Central memory CD8-positive, alpha-beta T cell (primary cell): ENCODE results near the gene QARS1.

ENCODE experiments used
- ATAC-seq: fragments of 150-1000 bp; cut with Tn5 transposase; replicated peaks from 2 replicates; pipeline ENCODE4 v1.10.0; 2022; ENCODE audit warnings: mild to moderate bottlenecking, moderate FRiP score, moderate number of reproducible peaks; ENCODE audit not compliant: poor library complexity, severe bottlenecking; ENCODE audit errors: extremely low read depth
- DNase-seq, 2 donors: peaks; one replicate each; pipeline ENCODE4 v3.0.0; 2021; ENCODE audit warnings: low spot score in 2 of 2
- H3K27ac Mint-ChIP-seq: one replicate; pipeline ENCODE4 v1.8.0; 2022; ENCODE audit warnings: low read depth, mild to moderate bottlenecking, moderate library complexity, mixed read lengths
- H3K27me3 Mint-ChIP-seq: one replicate; pipeline ENCODE4 v1.8.0; 2022; ENCODE audit warnings: mixed read lengths
- H3K36me3 Mint-ChIP-seq: one replicate; pipeline ENCODE4 v1.8.0; 2022; ENCODE audit warnings: mild to moderate bottlenecking, moderate library complexity, mixed read lengths; ENCODE audit not compliant: insufficient read depth
- H3K4me1 Mint-ChIP-seq: one replicate; pipeline ENCODE4 v1.8.0; 2022; ENCODE audit warnings: mixed read lengths
- H3K4me3 Mint-ChIP-seq: one replicate; pipeline ENCODE4 v1.8.0; 2022; ENCODE audit warnings: mild to moderate bottlenecking, moderate library complexity, mixed read lengths
- H3K9me3 Mint-ChIP-seq: one replicate; pipeline ENCODE4 v1.8.0; 2022; ENCODE audit warnings: mixed read lengths

Gene QARS1

DNA sequence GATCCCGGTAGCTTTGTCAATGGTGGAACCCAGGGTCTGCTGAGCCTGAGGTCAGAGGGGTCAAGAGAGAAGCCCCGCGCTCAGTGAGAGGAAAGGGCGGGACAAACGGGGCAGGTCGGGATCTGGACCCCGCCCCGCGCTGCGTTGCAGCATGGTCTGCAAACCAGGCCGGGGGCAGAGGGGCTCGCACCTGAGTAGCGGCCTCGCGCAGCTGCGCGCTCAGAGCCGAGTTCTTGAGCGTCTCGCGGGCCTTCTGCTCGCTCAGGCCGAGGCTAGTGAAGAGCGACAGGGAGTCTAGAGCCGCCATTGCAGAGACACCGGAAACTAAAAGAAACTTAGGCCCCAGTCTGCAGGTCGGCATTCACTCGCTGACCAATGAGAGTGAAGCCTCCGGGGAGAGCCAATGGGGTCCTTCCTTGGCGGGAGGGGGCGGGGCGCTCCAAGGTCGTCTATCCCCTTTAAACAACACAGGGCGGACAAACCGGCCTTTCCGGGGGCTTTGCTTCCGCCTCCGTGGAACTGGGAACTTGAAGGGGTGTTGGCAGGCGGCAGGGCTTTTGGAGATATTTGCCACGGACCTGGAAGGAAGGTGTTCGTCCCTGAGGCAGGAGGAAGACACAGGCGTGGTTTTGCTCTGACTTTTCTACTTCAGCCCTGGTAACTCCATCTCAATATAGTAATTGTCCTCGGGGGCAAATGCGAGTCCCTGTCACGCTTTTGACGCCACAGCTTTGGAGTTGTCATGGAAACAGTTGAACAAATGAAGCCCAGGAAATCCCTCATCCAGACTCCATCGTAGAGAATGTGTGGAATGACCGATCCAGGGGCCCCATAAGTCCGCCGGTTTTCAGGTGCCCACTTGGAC lies at the start of gene QARS1:
QARS1 (minus strand) TSS at position 331 of the 865 bp plus-strand sequence; CDS start at position 307, 24 bp downstream.
- peak; percentile 99 for ATAC-seq
- H3K27me3 Mint-ChIP-seq: no peaks in the 10 kb centered on the region
- no peaks in the 10 kb centered on the region for H3K9me3 Mint-ChIP-seq
- H3K4me1 Mint-ChIP-seq: peaks cover 36% of the 10 kb centered on the region
- peak within 1 kb of the TSS; percentile 98 for H3K4me3 Mint-ChIP-seq
- DNase-seq: peak; percentile 74 to 79
- peak within 1 kb of the TSS; percentile 98 for H3K27ac Mint-ChIP-seq
- peaks cover 24% of the 10 kb centered on the region for H3K36me3 Mint-ChIP-seq

DNA sequence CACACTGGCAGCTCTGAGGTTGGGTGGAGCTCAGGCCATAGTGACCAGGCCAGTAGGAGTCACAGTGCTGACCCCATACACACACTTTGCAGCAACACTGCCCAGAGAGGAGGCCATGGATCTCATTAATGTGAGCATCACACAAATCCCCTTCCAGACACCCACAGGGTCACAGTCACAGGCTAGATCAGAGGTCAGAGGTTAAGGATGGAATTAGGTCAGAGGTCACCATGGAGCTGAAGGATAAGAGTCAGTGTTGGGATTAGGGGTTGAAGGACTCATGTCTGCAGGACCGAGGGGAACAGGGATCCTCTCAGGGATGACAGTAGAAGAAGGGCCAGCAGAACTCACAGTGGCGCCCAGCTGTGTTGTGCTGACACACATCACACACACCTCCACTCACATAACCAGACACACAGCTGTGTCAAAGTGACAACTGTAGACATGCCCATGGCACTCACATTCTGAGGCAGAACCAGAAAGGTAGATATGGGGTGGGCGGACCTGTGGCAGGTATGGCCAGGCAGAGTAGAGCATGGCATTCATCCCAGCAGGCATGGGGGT lies 48.9 kb upstream of the QARS1 start:
- Mint-ChIP-seq H3K4me1 (no peaks in the 10 kb centered on the region), H3K9me3 (no peaks in the 10 kb centered on the region), H3K27ac (no peak overlapping the region), H3K4me3 (no peak overlapping the region), H3K36me3 (no peaks in the 10 kb centered on the region), H3K27me3 (no peaks in the 10 kb centered on the region)
- ATAC-seq (no peak), DNase-seq (no peak)

DNA sequence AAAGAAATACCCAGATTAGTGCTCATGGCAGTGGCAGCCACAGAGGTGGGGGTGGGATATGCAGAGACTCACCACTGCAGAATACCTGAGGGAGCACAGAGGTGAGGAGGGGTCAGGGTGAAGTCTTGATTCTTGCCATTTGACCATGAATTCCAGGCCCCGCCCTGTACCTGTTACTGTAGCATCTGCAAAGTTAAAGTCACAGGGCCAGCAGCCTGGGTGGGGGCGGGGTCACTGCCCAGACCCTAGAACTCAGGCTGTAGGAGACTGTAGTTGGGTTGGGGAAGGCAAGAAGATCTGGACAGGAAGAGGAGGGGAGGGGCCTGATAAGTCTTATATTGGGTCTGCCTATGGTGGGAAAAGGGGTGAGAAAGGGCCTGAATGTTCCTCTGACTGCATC lies 47.1 kb upstream of the QARS1 start:
- Mint-ChIP-seq H3K4me3 (no peak overlapping the region), H3K27me3 (no peaks in the 10 kb centered on the region), H3K36me3 (peaks cover 1% of the 10 kb centered on the region), H3K4me1 (no peaks in the 10 kb centered on the region), H3K27ac (peak overlapping the region; percentile 49), H3K9me3 (no peaks in the 10 kb centered on the region)
- DNase-seq (no peak), ATAC-seq (no peak)

DNA sequence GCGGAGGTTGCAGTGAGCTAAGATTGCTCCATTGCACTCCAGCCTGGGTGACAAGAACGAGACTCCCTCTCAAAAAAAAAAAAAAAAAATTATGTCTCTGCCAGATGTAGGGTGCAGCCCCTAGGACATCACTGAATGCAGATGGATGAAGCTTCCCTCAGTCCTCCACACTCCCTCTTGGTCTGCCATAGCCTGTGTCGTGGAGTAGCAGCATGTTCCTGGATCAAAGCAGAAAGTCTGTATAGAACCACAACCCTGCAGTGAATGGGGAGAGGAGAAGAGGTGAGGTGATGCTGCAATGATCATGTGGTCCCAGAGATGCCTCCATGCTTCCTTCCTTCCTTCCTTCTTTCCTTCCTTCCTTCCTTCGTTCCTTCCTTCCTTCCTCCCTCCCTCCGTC lies 43.6 kb upstream of the QARS1 start:
- H3K4me1 Mint-ChIP-seq: no peaks in the 10 kb centered on the region
- H3K27ac Mint-ChIP-seq: no peak overlapping the region
- DNase-seq: no peak
- peaks cover 2% of the 10 kb centered on the region for H3K36me3 Mint-ChIP-seq
- H3K9me3 Mint-ChIP-seq: no peaks in the 10 kb centered on the region
- H3K27me3 Mint-ChIP-seq: no peaks in the 10 kb centered on the region
- no peak for ATAC-seq
- H3K4me3 Mint-ChIP-seq: no peak overlapping the region

DNA sequence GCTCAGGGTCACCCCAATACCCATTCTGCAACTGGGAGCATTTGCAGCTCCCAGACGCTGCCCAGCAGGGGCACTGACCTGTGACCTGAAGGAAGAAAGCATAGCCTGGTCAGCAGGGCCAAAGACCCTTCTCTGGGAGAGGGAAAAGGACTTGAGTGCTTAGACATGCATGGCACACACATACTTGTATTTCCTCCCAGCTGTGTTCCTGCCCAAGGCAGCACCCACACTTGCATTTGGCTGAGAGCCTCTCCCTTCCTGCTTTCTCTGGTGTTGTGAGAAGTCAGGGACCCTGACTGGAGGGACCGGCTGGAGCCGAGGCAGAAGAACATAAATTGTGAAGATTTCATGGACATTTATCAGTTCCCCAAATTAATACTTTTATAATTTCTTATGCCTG lies 35.5 kb upstream of the QARS1 start:
- H3K27ac Mint-ChIP-seq: no peak overlapping the region
- no peak for DNase-seq
- H3K27me3 Mint-ChIP-seq: peaks cover 34% of the 10 kb centered on the region
- peaks cover 6% of the 10 kb centered on the region for H3K9me3 Mint-ChIP-seq
- no peak overlapping the region for H3K4me3 Mint-ChIP-seq
- H3K36me3 Mint-ChIP-seq: no peaks in the 10 kb centered on the region
- H3K4me1 Mint-ChIP-seq: no peaks in the 10 kb centered on the region
- ATAC-seq: no peak

DNA sequence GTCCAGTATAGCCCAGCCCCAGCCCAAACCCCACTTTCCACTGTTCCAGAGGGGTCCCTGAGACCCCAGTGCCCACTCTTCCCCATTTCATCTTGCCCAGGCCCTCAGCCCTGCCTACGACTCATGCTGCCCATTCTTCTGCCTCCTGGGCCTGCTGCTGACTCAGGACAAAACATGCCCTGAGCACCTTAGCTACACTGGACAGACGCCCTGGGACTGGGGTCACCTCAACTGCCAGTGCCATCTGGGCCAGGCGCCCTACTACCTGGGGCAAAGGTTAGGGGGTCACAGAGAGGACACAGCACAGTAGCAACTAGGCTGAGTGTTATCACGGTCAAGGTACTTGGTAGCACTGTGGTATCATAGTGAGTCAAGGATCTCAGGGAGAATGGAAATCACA lies 30.9 kb upstream of the QARS1 start:
- Mint-ChIP-seq H3K27ac (no peak overlapping the region), H3K36me3 (no peaks in the 10 kb centered on the region), H3K27me3 (peaks cover 23% of the 10 kb centered on the region), H3K9me3 (no peaks in the 10 kb centered on the region), H3K4me3 (no peak overlapping the region), H3K4me1 (no peaks in the 10 kb centered on the region)
- no peak for DNase-seq
- ATAC-seq: no peak

DNA sequence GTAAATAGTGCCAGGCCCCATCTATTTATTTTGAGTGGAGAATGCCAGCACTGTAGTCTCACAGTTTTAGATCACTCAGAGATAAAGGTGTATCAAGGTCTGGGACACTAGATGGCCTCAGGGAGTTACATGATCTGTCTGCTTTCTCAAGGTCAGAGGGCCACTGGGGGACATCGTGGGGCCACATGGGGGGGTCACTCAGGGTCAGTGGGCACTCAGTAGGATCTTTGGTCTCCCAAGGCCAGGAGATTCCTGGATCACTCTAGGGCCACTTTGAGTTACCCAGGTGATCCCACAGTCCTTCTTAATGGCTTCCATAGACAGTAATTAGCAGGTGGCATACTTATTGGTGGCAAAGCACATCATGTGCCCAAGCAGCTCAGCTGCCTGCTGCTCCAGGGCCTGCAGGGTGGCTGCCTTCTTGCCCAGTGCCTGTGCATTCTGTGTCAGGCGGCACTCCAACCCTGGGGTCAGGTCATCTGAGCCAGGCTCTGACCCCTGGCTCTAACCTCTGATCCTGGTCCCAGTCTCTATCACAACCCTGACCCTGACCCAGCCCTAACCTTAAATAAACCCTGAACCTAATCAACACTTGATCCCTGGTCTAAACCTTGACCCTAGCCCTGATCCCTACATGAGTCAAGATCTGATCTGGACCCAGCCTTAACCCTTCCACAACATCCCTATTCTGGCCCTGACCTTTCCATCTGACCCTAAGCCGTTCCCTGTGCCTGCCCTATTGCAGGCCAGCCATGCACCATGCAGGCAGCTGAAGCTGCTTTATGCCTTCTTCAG lies 30.1 kb upstream of the QARS1 start:
- no peak overlapping the region for H3K27ac Mint-ChIP-seq
- no peaks in the 10 kb centered on the region for H3K36me3 Mint-ChIP-seq
- H3K9me3 Mint-ChIP-seq: no peaks in the 10 kb centered on the region
- H3K4me3 Mint-ChIP-seq: no peak overlapping the region
- H3K4me1 Mint-ChIP-seq: no peaks in the 10 kb centered on the region
- ATAC-seq: no peak
- peaks cover 17% of the 10 kb centered on the region for H3K27me3 Mint-ChIP-seq
- DNase-seq: no peak

DNA sequence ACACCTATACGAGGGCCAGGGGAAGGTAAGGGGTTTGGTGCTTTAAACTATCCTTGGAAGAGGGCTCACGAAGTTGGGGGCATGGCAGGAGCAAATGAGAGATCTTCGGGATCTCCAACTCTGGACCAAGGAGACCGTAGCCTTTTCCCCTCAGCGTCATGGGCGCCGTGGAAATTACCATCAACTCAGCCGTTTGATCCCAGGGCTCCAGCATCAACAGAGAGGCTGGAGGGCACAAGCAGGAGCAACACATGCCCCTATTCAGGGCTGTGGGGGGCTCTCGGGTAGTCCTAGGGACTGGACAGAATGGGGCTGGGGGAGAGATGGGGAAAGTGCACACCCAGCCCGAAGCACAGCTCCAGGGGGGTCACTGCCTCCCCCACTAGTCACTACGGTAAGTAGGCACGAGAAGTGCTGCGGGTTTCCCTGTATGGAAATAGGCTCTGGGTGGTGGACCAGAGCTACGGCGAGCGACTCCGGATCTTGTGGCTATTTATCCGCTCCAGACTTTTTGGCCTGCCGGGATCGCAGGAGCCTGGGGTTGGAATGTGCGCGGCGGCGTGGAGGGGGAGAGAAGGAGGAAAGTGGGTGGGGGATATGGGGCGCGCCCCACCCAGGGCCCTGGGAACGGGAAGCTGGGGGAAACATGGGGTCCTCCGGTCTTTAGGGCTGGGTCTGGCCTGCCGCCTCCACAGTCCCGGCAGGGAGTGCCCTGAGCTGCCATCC lies 28.8 kb upstream of the QARS1 start:
- no peaks in the 10 kb centered on the region for H3K9me3 Mint-ChIP-seq
- no peak for DNase-seq
- H3K4me3 Mint-ChIP-seq: no peak overlapping the region
- H3K36me3 Mint-ChIP-seq: no peaks in the 10 kb centered on the region
- peaks cover 17% of the 10 kb centered on the region for H3K27me3 Mint-ChIP-seq
- no peak overlapping the region for H3K27ac Mint-ChIP-seq
- ATAC-seq: no peak
- no peaks in the 10 kb centered on the region for H3K4me1 Mint-ChIP-seq

DNA sequence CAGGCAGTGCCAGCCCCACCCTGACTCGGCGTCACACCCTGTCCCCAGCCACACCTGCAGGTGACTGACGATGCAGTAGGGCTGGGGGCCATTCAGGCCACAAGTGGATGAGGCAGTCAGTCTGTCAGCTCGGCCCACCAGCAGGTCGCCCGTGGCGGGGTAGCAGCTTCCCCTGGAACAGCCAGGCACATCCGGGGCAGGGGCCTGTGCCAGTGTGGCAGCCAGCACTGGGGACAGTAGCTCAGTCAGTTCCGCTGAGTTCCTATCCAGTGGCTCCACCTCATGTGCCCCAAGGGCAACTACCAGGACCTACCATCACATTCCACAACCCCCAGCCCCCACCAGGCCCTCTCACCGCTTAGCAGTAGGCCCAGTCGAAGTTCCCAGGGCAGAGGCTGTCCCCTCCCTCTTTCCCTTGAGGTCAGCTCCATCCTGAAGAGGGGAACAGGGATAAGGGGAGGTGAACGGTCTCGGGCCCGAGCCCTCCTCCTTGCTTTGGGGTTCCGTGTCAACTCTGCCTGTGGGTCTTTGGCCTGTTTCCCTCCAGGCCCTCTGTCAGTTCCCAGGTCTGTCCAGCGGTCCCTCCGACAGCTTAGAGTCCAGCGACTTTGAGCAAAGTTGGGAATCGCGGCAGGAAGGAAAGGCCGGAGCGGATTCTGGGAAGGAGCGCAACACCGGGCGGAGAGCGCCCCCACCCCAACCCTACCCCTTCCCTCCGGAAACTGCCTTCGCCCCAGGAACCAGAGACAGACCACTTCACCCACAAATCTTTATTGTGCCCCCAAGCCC lies 28.1 kb upstream of the QARS1 start, which contains the start of gene LAMB2:
LAMB2 (minus strand) TSS at position 614 of the 789 bp plus-strand sequence; CDS start at position 431, 183 bp downstream.
- H3K4me1 Mint-ChIP-seq: no peaks in the 10 kb centered on the region
- peaks cover 14% of the 10 kb centered on the region for H3K27me3 Mint-ChIP-seq
- DNase-seq (no peak), ATAC-seq (no peak)
- H3K9me3 Mint-ChIP-seq: no peaks in the 10 kb centered on the region
- no peak within 1 kb of the TSS for H3K27ac Mint-ChIP-seq
- no peak within 1 kb of the TSS for H3K4me3 Mint-ChIP-seq
- H3K36me3 Mint-ChIP-seq: no peaks in the 10 kb centered on the region

DNA sequence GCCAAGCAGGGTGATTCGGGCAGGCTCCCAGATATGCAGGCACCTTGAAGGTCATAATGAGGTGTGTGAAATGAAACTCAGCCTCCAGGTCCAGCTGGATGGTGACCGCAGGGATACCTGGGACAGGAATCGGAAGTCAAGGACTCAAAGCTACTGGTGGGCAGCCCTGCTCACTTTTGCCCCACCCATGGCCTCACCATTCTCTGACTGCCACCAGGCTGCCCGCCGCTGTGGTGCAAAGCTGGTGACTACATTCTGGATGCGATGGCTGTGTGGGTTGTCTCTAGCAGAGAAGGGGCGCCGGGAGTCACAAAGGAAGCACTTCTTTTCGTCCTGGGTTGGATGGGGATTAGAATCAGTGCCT lies 27.5 kb upstream of the QARS1 start:
- Mint-ChIP-seq H3K4me1 (no peaks in the 10 kb centered on the region), H3K9me3 (no peaks in the 10 kb centered on the region), H3K27me3 (peaks cover 9% of the 10 kb centered on the region), H3K36me3 (no peaks in the 10 kb centered on the region), H3K4me3 (no peak overlapping the region), H3K27ac (no peak overlapping the region)
- DNase-seq (no peak), ATAC-seq (no peak)

DNA sequence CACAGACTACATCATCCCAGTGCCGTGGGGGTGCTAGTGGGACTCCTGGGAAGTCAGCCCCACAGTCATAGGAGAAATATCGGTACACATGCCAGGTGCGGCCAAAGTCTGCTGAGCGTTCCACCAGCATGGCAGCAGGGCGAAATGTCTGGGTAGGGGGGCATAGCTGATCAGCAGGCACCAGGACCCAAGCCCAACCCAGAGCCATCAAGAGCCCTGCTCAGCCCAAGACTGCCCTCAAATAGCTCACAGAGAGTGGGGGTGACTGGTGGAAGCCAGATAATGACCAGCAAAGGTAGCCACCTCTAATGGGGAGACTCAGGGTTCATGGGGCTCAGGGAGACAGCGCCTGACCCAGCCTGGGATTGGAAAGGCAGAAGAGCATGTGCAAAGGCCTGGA lies 27.0 kb upstream of the QARS1 start:
- H3K36me3 Mint-ChIP-seq: no peaks in the 10 kb centered on the region
- H3K27me3 Mint-ChIP-seq: peaks cover 9% of the 10 kb centered on the region
- H3K9me3 Mint-ChIP-seq: no peaks in the 10 kb centered on the region
- H3K27ac Mint-ChIP-seq: no peak overlapping the region
- DNase-seq (no peak), ATAC-seq (no peak)
- H3K4me3 Mint-ChIP-seq: no peak overlapping the region
- H3K4me1 Mint-ChIP-seq: no peaks in the 10 kb centered on the region

DNA sequence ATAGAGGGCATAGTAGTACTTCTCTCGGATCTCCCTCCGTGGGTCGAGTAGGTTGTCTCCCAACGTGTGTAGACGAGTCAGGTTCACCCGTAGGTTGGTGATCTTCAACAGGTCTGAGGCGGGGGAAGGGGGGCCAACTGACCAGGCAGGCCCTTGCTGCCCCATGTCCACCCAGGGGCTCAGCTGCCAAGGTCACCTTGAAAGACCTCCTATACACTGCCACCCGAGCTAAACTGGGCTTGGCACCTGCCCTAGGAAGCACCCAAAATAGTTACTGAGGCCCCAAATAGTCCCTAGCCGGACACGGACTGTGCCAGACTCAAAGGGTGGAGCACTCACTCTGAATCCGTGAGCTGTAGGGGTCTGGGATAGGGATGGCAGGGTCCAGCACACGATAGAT lies 26.5 kb upstream of the QARS1 start:
- Mint-ChIP-seq H3K27me3 (peaks cover 9% of the 10 kb centered on the region), H3K9me3 (no peaks in the 10 kb centered on the region), H3K4me1 (no peaks in the 10 kb centered on the region), H3K27ac (no peak overlapping the region), H3K4me3 (no peak overlapping the region), H3K36me3 (no peaks in the 10 kb centered on the region)
- no peak for DNase-seq
- no peak for ATAC-seq
